ENCODE data around the gene LRRC42.
"Not testable (repeated sequence)": the region's sequence is repeated elsewhere in the genome, so short reads cannot be mapped to it uniquely, and the experiment has no call there.

- TF ChIP-seq CTCF (IDR thresholded peaks at IDR 0.05; ENCODE audit: low read depth, low read length); EZH2phosphoT487 (IDR thresholded peaks at IDR 0.05; ENCODE audit: low read depth): not testable (repeated sequence)
These were observed 23.2 kb downstream of the LRRC42 start for GRCh38 chr1:53969323-53969722.
